ENCODE measurements around the gene EIF2B2. TPM values are rescaled to one million over a fixed set of nuclear protein-coding genes. Genes with fewer than 3 reads are reported as not detected.

EIF2B2 gene
- total and polyA plus RNA-seq, 2 of the 13 experiments (the other 11 are each of a cell fraction or from before 2014, with no cell fraction given): 54.4 to 78.6 TPM

DNA sequence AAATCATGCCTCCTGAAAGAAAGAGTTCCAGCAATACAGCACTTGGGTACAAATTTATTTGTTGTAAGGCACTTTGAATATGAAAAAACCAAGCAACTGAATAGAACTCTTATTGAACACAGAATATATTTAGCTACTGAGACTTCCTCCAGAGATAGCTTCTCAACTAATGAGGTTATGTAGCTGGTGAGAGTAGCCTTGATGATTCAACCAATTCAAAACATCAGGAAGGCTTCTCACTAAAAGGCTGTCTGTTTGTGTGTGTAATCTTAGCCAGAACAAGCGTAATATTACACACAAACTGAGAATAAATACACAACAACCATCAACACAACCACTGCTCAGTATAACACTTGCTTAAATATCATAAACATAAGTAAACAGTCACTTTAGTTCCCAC is 20.4 kb downstream of the EIF2B2 start:
- DNase-seq (ENCODE audit: low spot score) (no peak), ATAC-seq (no peak), FAIRE-seq (no peak)
- Histone ChIP-seq H3K4me2 (ENCODE audit: low read depth, low read length) (no peak overlapping the region), H3K4me1 (ENCODE audit: insufficient read depth, low read length) (no peaks in the 10 kb centered on the region), H2AFZ (ENCODE audit: low read length) (no peak overlapping the region), H3K36me3 (replicated peaks in 1 of 2; ENCODE audit: control insufficient read depth in 1 of 2, insufficient read depth in 2 of 2, low read length in 2 of 2) (peaks cover 8 to 48% of the 10 kb centered on the region in 2 experiments), H3K27me3 (ENCODE audit: control insufficient read depth in 1 of 2, insufficient read depth in 2 of 2, low read length in 2 of 2) (no peaks in the 10 kb centered on the region; a peak in 1 of 5 replicates), H3K9ac (ENCODE audit: insufficient read depth, low read depth, low read length) (no peak overlapping the region), H3K27ac (ENCODE audit: extremely low read length, insufficient read depth, low read length) (no peak overlapping the region), H3K9me3 (ENCODE audit: low read length) (no peaks in the 10 kb centered on the region), H4K20me1 (ENCODE audit: insufficient read depth, low read length) (no peaks in the 10 kb centered on the region), H3K4me3 (replicated peaks in 1 of 3; ENCODE audit: insufficient read depth in 1 of 3, low read depth in 2 of 3, low read length in 3 of 3) (no peak overlapping the region), H3K79me2 (ENCODE audit: insufficient read depth, low read length) (no peaks in the 10 kb centered on the region)
- CTCF ChIA-PET (ENCODE audit: low intra/inter-chr PET ratio, low total read pairs): no interaction called here
- intact Hi-C loops (cut with micrococcal nuclease; ENCODE audit: unreplicated experiment) (loop anchor here (2.0 kb wide), 1 partner anchor 76 kb away; no protein-coding TSS in a partner anchor), in situ Hi-C loops (cut with HindIII; ENCODE audit: extremely low pct_ligation_motif_present, low pct_unique_long_range_greater_than_20kb) (no loop called here)
- POLR2A ChIA-PET: interaction anchor here (1.3 to 1.9 kb wide), 2 partner anchors 47 to 71 kb away, joined by 4 to 5 read pairs; partner anchors contain the start of gene ZC2HC1C
- WGBS (ENCODE audit: low lambda C conversion rate): 94% methylated on average over 1 of the region's 1 CpG
- no peak for TF ChIP-seq MIER3 (CRISPR knock-in tag; IDR thresholded peaks at IDR 0.05; ENCODE audit: borderline replicate concordance)
- TF ChIP-seq EP300 (IDR thresholded peaks at IDR 0.05; ENCODE audit: low read depth in 2 of 2, low read length in 2 of 2): no peak
- no peak for TF ChIP-seq EP300 (CRISPR knock-in tag; IDR thresholded peaks at IDR 0.05; ENCODE audit: borderline replicate concordance)
- TF ChIP-seq PHF20 (CRISPR knock-in tag; IDR thresholded peaks at IDR 0.05): no peak
- no peak for TF ChIP-seq ZFP62 (CRISPR knock-in tag; IDR thresholded peaks at IDR 0.05)
- TF ChIP-seq PPARG (CRISPR knock-in tag; conservative IDR thresholded peaks at IDR 0.05): no peak
- TF ChIP-seq FOXK1 (CRISPR knock-in tag; IDR thresholded peaks at IDR 0.05; ENCODE audit: borderline replicate concordance, low read depth): no peak
- TF ChIP-seq ZNF235 (CRISPR knock-in tag; IDR thresholded peaks at IDR 0.05; ENCODE audit: borderline replicate concordance): no peak
- TF ChIP-seq PAWR (CRISPR knock-in tag; IDR thresholded peaks at IDR 0.05; ENCODE audit: borderline replicate concordance): no peak
- no peak for TF ChIP-seq ZNF382 (CRISPR knock-in tag; IDR thresholded peaks at IDR 0.05; ENCODE audit: borderline replicate concordance)
- no peak for TF ChIP-seq ZNF276 (CRISPR knock-in tag; IDR thresholded peaks at IDR 0.05; ENCODE audit: low read depth)
- no peak for TF ChIP-seq ZNF674 (CRISPR knock-in tag; IDR thresholded peaks at IDR 0.05; ENCODE audit: low read depth)
- no peak for TF ChIP-seq ISL2 (CRISPR knock-in tag; IDR thresholded peaks at IDR 0.05)
- no TSS peak for BruUV-seq (replicated peaks)

Measured in HepG2 (cell line).